ENCODE results near the gene ATOH8. TPM values are rescaled to one million over a fixed set of nuclear protein-coding genes. Genes with fewer than 3 reads are reported as not detected.

ATOH8 gene
- total RNA-seq, 1 donor from 2014 or later, result 13.8 TPM

DNA sequence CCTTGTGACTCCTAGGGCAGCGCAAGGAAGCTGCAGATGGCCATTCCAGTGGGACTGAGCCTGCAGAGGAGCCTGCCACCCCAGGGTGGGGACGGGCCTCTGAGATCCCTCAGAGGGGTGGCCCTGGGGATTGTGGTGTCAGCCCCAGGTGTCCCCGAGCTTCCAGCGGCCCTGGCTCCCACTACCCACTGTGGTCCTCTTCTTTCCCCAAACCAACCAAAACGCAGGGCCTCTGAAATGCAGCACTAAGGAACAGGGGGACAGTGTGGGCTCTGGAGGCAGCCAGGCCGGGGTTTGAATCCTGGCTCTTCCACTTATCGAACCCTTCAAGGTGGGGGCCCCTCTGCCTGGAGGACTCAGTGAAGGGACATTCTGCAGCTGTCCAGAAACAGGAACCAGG lies 32.7 kb downstream of the ATOH8 start:
- H3K27me3 Mint-ChIP-seq (ENCODE audit: low read depth), result no peaks in the 10 kb centered on the region
- peaks cover 3% of the 10 kb centered on the region for H3K36me3 Mint-ChIP-seq
- H3K4me1 Mint-ChIP-seq, result no peaks in the 10 kb centered on the region
- H3K4me3 Mint-ChIP-seq, result no peak overlapping the region
- TF ChIP-seq, protein P1, sequence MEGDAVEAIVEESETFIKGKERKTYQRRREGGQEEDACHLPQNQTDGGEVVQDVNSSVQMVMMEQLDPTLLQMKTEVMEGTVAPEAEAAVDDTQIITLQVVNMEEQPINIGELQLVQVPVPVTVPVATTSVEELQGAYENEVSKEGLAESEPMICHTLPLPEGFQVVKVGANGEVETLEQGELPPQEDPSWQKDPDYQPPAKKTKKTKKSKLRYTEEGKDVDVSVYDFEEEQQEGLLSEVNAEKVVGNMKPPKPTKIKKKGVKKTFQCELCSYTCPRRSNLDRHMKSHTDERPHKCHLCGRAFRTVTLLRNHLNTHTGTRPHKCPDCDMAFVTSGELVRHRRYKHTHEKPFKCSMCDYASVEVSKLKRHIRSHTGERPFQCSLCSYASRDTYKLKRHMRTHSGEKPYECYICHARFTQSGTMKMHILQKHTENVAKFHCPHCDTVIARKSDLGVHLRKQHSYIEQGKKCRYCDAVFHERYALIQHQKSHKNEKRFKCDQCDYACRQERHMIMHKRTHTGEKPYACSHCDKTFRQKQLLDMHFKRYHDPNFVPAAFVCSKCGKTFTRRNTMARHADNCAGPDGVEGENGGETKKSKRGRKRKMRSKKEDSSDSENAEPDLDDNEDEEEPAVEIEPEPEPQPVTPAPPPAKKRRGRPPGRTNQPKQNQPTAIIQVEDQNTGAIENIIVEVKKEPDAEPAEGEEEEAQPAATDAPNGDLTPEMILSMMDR (IDR thresholded peaks at IDR 0.05; ENCODE audit: unreplicated experiment), result no peak
- no peak overlapping the region for H3K27ac Mint-ChIP-seq
- no peaks in the 10 kb centered on the region for H3K9me3 Mint-ChIP-seq
- no peak for DNase-seq (ENCODE audit: low spot score in 2 of 2, unreplicated experiment in 2 of 2)

DNA sequence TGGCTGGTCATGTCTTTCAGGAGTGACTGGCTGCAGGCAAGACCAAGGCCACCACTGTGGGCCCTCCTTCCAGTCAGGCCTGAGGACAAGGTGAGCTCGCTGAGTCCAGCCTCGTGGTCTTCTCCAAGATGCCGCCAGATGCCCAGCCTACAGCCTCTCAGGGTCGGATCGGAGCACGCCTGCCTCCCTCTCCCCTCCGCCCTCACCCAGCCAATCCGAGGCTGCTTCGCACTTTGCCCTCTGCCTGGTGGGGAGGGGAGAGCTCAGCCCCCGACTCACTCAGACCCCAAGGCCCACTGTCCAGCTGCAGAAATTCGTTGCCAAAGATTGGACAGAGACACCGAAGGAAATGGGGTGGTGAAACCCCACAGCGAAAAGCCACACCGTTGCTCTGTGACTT lies 33.1 kb downstream of the ATOH8 start:
- Mint-ChIP-seq H3K9me3 (no peaks in the 10 kb centered on the region), H3K27me3 (ENCODE audit: low read depth) (no peaks in the 10 kb centered on the region), H3K4me1 (peaks cover under 1% of the 10 kb centered on the region), H3K4me3 (no peak overlapping the region), H3K27ac (no peak overlapping the region), H3K36me3 (peaks cover 3% of the 10 kb centered on the region)
- no peak for DNase-seq (ENCODE audit: low spot score in 2 of 2, unreplicated experiment in 2 of 2)
- TF ChIP-seq, protein P1 (IDR thresholded peaks at IDR 0.05; ENCODE audit: unreplicated experiment), result no peak

DNA sequence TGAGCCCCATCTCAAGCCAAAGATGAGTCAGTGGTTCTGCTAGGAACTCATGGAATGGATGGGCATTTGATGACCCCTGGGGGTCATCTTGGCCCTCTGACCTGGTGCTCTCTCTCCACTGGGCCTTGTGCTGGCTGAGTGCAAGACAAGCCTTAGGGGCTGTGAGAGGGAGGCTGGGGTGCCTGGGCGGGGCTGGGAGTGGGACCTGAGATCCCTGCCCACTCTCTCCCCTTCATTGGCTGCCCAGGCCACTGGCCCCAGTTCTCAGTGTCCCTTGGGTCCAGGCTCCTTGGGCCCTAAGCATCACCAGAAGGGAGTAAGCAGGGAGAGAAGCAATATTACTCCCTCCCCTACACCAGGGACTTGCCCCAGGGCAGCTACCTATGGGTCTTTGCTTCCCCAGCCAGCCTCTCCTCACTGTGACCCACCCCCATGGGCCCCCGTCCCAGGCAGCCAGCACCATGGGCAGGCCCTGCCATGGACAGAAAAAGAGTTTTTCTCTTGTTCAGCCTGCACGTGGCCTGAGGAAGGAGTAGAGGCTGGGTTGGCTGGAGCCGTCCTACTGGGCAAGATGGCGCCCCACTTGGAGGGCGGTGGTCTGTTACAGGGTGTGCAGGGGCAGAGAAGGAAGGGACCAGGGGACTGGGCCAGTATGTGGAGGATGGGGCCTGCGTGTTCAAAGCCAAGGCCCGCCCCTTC lies 33.6 kb downstream of the ATOH8 start:
- Mint-ChIP-seq H3K27me3 (ENCODE audit: low read depth) (no peaks in the 10 kb centered on the region), H3K4me3 (no peak overlapping the region), H3K9me3 (no peaks in the 10 kb centered on the region), H3K4me1 (peaks cover 6% of the 10 kb centered on the region), H3K36me3 (no peaks in the 10 kb centered on the region), H3K27ac (no peak overlapping the region)
- TF ChIP-seq, protein P1 (IDR thresholded peaks at IDR 0.05; ENCODE audit: unreplicated experiment), result no peak
- DNase-seq (ENCODE audit: low spot score in 2 of 2, unreplicated experiment in 2 of 2), result no peak

GRCh38 chr2:85787981-85788340 lies 34.2 kb downstream of the ATOH8 start:
- Mint-ChIP-seq H3K4me1 (peaks cover 11% of the 10 kb centered on the region), H3K27me3 (ENCODE audit: low read depth) (no peaks in the 10 kb centered on the region), H3K27ac (no peak overlapping the region), H3K9me3 (no peaks in the 10 kb centered on the region), H3K36me3 (no peaks in the 10 kb centered on the region), H3K4me3 (no peak overlapping the region)
- TF ChIP-seq, protein P1 (IDR thresholded peaks at IDR 0.05; ENCODE audit: unreplicated experiment), result no peak
- no peak for DNase-seq (ENCODE audit: low spot score in 2 of 2, unreplicated experiment in 2 of 2)

GRCh38 chr2:85788603-85789002 lies 34.8 kb downstream of the ATOH8 start:
- Mint-ChIP-seq H3K4me3 (no peak overlapping the region), H3K27me3 (ENCODE audit: low read depth) (no peaks in the 10 kb centered on the region), H3K27ac (no peak overlapping the region), H3K4me1 (peaks cover 16% of the 10 kb centered on the region), H3K36me3 (no peaks in the 10 kb centered on the region), H3K9me3 (no peaks in the 10 kb centered on the region)
- TF ChIP-seq, protein P1 (IDR thresholded peaks at IDR 0.05; ENCODE audit: unreplicated experiment), result no peak
- DNase-seq (ENCODE audit: low spot score in 2 of 2, unreplicated experiment in 2 of 2), result no peak

All from mesothelial cell of epicardium (in vitro differentiated cells).